Peyer's patch (tissue), 4 donors: ENCODE data around the gene ERO1B. TPM values are rescaled to one million over a fixed set of nuclear protein-coding genes. Genes with fewer than 3 reads are reported as not detected.
A peak's percentile ranks its signal among the peaks of the same experiment; 100 is the strongest.

ENCODE experiments used
- DNase-seq, 3 donors: peaks; one replicate each; pipeline ENCODE4 v3.0.0-alpha.2; 2017 to 2019
- H3K27ac ChIP-seq, 4 donors: fragments of 200-600 bp; sonication (generic); one replicate each; pipeline ENCODE4 v1.5.1; 2016 to 2019
- H3K27me3 ChIP-seq, 2 donors: fragments of 200-600 bp; sonication (generic); one replicate each; pipeline ENCODE4 v1.5.1; 2019
- H3K36me3 ChIP-seq, 3 donors: fragments of 200-600 bp; sonication (generic); one replicate each; pipeline ENCODE4 v1.5.1; 2016 to 2019
- H3K4me1 ChIP-seq, 4 donors: fragments of 200-600 bp; sonication (generic); one replicate each; pipeline ENCODE4 v1.5.1; 2016 to 2019
- H3K4me3 ChIP-seq, 4 donors: fragments of 200-600 bp; sonication (generic); 1 replicate in 3 of 4; 2 replicates in 1 of 4; pipeline ENCODE4 v1.5.1; 2016 to 2019; ENCODE audit warnings: mild to moderate bottlenecking in 1 of 4
- H3K9me3 ChIP-seq, 4 donors: fragments of 200-600 bp; sonication (generic); one replicate each; pipeline ENCODE4 v1.5.1; 2016 to 2019; ENCODE audit warnings: mild to moderate bottlenecking in 1 of 4
- CTCF ChIP-seq, 6 experiments: fragments of 450-650 bp in 4 of 6; fragments of 200-600 bp in 2 of 6; sonication (generic) in 1 of 6; IDR thresholded peaks; one replicate each; pipeline ENCODE4 v1.5.1; 2017 to 2019; ENCODE audit warnings: antibody characterized with exemption in 6 of 6, mild to moderate bottlenecking in 3 of 6, moderate library complexity in 1 of 6
- POLR2A ChIP-seq, 2 donors: fragments of 450-650 bp; IDR thresholded peaks; one replicate each; pipeline ENCODE4 v1.5.1; 2017; ENCODE audit warnings: antibody characterized with exemption in 2 of 2, mild to moderate bottlenecking in 2 of 2, moderate library complexity in 2 of 2
- total RNA-seq, 4 donors: library from RNA; depleted of rRNA; stranded (reverse); fragments of >200 nt; gene quantifications; one replicate each; pipeline ENCODE4 v1.1.0, GENCODE V29; 2016

Gene ERO1B
- total RNA-seq, 4 donors from 2014 or later = 5.2 to 44.6 (median 7.9) TPM

DNA sequence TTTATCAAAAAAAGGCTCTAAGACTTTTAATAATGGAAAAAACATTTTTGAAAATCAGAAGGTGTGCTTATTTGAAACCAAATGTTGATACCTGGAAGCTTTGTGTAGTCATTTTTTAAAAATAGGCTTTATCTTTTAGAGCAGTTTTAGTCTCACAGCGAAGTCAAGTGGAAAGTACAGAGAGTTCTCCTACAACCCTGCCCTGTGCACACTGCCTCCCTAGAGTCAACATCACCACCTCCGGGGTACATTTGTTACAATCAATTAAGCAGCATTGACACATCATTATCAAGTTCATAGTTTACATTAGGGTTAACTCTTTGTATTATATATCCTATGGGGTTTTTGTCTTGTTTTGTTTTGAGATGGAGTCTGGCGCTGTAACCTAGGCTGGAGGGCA is 10.7 kb upstream of the ERO1B start:
- Histone ChIP-seq H3K27ac (no peak overlapping the region), H3K27me3 (no peaks in the 10 kb centered on the region), H3K4me3 (no peak overlapping the region), H3K36me3 (no peaks in the 10 kb centered on the region), H3K9me3 (no peaks in the 10 kb centered on the region), H3K4me1 (no peaks in the 10 kb centered on the region)
- DNase-seq = no peak
- TF ChIP-seq POLR2A (IDR thresholded peaks at IDR 0.05) (no peak), CTCF (IDR thresholded peaks at IDR 0.05) (no peak)

DNA sequence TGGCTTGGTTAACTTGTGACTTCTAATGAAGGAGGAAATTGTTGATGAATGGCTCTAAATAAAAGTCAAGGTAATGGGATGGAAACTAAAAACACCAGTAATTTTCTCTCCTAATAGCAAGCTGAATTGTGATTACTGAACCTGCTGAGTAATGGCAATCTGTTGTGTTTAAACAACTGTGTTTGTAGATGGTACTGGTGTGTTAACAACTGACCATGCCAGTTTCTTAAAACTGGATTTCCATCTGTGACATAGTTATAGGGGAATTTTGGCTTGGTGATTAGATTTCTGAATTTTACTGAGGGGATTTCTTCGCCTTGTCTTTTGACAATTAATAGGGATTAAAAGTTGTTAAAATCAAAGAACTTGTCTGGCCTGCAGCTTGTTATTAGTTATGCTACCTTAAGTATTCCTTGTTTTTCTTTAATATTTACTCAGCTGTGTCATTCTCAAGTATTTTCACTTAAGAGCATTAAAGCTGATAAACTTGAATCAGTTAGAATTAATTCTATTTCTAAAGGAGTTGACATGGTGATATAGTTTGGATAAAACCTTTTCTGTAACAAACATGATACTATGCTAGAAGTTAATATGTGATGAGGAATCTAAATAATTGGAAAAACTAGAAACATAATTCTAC is 7.9 kb upstream of the ERO1B start:
- no peaks in the 10 kb centered on the region for H3K36me3 ChIP-seq
- no peaks in the 10 kb centered on the region for H3K4me1 ChIP-seq
- no peak for DNase-seq
- no peak overlapping the region for H3K27ac ChIP-seq
- no peak for TF ChIP-seq CTCF (IDR thresholded peaks at IDR 0.05)
- TF ChIP-seq POLR2A (IDR thresholded peaks at IDR 0.05) = no peak
- H3K27me3 ChIP-seq = no peaks in the 10 kb centered on the region
- H3K9me3 ChIP-seq = no peaks in the 10 kb centered on the region
- no peak overlapping the region for H3K4me3 ChIP-seq

DNA sequence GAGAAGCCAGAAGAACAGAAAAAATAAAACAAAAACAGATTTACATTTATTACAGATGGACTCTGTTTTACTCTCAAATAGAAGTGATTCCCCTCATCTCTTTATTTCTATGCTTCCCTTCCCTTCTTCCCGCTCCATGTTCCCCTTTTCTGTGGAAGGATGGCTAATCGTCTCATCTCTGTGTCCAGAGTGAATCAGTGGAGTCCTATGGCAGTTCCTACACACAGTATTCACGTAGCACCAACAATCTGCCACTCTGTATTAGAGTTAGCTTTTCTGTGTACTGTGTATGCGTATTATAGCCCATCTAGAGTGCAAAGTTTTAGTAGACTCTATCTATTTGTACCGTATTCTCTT is 6.8 kb upstream of the ERO1B start:
- TF ChIP-seq CTCF (IDR thresholded peaks at IDR 0.05) = no peak
- TF ChIP-seq POLR2A (IDR thresholded peaks at IDR 0.05) = no peak
- no peak for DNase-seq
- no peak overlapping the region for H3K27ac ChIP-seq
- H3K4me3 ChIP-seq = peak overlapping the region in 1 of 4 donors; percentile 7
- no peaks in the 10 kb centered on the region for H3K27me3 ChIP-seq
- H3K4me1 ChIP-seq = no peaks in the 10 kb centered on the region
- H3K9me3 ChIP-seq = no peaks in the 10 kb centered on the region
- H3K36me3 ChIP-seq = no peaks in the 10 kb centered on the region

DNA sequence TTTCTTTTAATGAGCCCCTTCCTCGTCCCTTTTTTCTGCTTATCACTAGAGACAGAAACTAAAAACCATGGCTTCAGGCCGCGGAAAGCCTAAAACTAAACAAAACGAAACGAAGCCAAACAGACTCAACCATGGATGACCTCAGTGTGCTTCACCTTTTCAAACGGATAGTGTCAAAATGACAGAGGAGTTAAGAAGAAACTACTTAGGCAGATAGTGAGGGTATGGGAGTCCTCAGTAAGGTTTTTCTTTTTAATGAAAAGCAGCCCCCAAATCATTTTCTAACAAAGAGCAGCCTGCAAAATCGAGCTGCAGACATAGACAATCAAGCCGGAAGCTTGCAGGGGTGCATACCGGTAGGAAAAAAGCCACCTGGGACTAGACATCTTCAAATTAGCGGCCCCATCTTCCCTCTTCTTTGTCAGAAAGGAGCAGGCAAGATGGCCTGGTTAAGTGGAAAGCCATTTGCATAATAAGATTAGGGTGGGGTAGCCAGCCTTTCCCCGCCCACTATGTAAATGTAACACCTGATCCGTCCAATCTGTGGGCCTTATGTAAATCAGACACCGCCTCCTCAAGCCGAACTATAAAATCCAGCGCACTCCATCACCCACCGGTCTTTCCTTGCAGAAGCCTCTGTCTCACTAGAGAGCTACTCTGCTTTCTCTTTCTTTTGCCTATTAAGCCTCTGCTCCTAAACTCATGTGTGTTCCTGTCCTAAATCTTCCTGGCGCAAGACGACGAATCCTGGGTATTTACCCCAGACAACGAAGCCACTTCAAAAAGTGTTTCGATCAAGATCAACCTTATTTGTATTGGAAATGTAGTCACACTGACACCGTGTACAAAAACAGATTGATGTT is 6.2 kb upstream of the ERO1B start:
- Histone ChIP-seq H3K27me3 (no peaks in the 10 kb centered on the region), H3K9me3 (no peaks in the 10 kb centered on the region), H3K27ac (peak overlapping the region in 1 of 4 donors; percentile 35), H3K36me3 (no peaks in the 10 kb centered on the region), H3K4me3 (peak overlapping the region in 1 of 4 donors; percentile 7), H3K4me1 (no peaks in the 10 kb centered on the region)
- TF ChIP-seq CTCF (IDR thresholded peaks at IDR 0.05) = no peak
- peak in 1 of 2 donors; percentile 18 for TF ChIP-seq POLR2A (IDR thresholded peaks at IDR 0.05)
- peak in 1 of 3 donors; percentile 50 for DNase-seq

- no peak for DNase-seq
- H3K9me3 ChIP-seq = no peaks in the 10 kb centered on the region
- TF ChIP-seq CTCF (IDR thresholded peaks at IDR 0.05) (no peak), POLR2A (IDR thresholded peaks at IDR 0.05) (no peak)
- H3K36me3 ChIP-seq = no peaks in the 10 kb centered on the region
- H3K4me3 ChIP-seq = no peak overlapping the region
- no peaks in the 10 kb centered on the region for H3K4me1 ChIP-seq
- H3K27ac ChIP-seq = no peak overlapping the region
- H3K27me3 ChIP-seq = no peaks in the 10 kb centered on the region
Measured at GRCh38 chr1:236287356-236287755, 5.6 kb upstream of the ERO1B start.
